BJ (cell line): ENCODE measurements around the gene DESI1. TPM values are rescaled to one million over a fixed set of nuclear protein-coding genes. Genes with fewer than 3 reads are reported as not detected.

Experiments used
- CTCF ChIA-PET: fragments of 350-600 bp; formaldehyde crosslinking; extraction: SDS; loops from one replicate; lab custom pipeline; 2021; ENCODE audit warnings: antibody characterized with exemption, inconsistent platforms; lab: Yijun Ruan, JAX
- POLR2A ChIA-PET: fragments of 300-600 bp; sonication (Branson Sonifier 250); formaldehyde crosslinking; extraction: SDS; loops from one replicate; lab custom pipeline; 2021; ENCODE audit warnings: antibody characterized with exemption; lab: Charles Lee
- DNase-seq: peaks from one replicate; pipeline ENCODE4 v3.0.0-alpha.2; 2011; ENCODE audit warnings: low read depth
- H3K27me3 ChIP-seq: 2 replicates; pipeline ENCODE4 v1.6.0; 2011; ENCODE audit warnings: low read length; ENCODE audit not compliant: control insufficient read depth, insufficient read depth
- H3K36me3 ChIP-seq: 2 replicates; pipeline ENCODE4 v1.5.1; 2011; ENCODE audit warnings: low read length; ENCODE audit not compliant: control insufficient read depth, insufficient read depth
- H3K4me3 ChIP-seq: 2 replicates; pipeline ENCODE4 v1.5.1; 2011; ENCODE audit warnings: low read depth, mild to moderate bottlenecking, control low read depth, low read length
- polyA plus RNA-seq: library from polyadenylated mRNA; depleted of rRNA; stranded (reverse); fragments of >200 nt; gene quantifications from 2 replicates; pipeline ENCODE4 v1.2.3, GENCODE V29; 2011
- TF ChIP-seq, protein P1 (sequence below): IDR thresholded peaks from 2 replicates; pipeline ENCODE4 v1.5.1; 2011; ENCODE audit warnings: low read depth, mild to moderate bottlenecking, control low read depth, inconsistent platforms, low read length, moderate library complexity; ENCODE audit not compliant: insufficient read depth

Gene DESI1
- polyA plus RNA-seq, 1 experiment, result 35.7 TPM

DNA sequence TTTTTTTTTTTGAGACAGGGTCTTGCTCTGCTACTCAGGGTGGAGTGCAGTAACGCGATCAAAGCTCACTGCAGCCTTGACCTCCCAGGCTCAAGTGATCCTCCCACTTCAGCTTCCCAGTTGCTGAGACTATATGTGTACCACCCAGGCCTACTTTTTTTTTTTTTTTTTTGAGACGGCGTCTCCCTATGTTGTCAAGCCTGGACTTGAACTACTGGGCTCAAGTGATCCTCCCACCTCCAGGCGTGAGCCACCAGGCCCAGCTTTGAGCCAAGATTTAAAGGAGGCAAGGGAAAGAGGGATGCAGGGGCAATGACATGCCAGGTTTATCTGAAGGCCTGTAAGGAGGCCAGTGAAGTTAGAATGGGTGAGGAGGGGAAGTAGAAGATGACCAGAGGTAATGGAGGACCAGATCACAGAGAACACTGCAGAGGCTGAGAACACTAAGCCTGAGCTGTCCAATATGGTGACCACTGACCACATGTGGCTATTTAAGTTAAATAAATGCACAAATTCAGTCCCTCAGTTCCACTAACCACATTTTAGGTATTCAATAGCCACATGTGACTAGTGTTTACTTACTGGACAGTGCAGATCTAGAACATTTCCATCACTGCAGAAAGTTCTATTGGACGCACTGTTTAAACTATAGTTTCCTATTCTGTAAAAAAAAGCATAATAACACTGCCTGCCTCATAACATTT lies 8.1 kb downstream of the DESI1 start:
- CTCF ChIA-PET, result interaction anchor here (1.0 to 2.8 kb wide), 2 partner anchors 15 to 69 kb away, joined by 3 to 10 read pairs; no protein-coding TSS in a partner anchor

DNA sequence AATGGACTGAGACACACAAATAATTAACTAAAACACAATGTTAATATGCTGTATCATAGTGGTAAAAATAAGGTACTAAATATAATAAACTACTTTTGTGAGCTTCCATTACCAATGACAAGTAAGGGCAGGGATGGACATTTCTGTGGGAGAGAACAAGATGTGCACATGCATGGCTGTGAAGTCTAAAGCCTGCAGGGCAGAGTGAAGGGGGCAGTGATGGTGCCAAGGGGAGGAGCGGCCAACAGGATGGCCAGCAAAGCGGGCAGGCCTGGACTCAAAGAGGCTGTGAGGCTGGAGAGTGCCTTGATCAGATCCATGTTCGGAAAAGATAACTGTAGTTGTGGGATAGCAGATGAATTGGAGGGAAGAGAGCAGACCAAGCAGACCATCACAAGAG lies 12.5 kb downstream of the DESI1 start:
- H3K36me3 ChIP-seq, result peaks cover 21% of the 10 kb centered on the region
- TF ChIP-seq, protein P1, sequence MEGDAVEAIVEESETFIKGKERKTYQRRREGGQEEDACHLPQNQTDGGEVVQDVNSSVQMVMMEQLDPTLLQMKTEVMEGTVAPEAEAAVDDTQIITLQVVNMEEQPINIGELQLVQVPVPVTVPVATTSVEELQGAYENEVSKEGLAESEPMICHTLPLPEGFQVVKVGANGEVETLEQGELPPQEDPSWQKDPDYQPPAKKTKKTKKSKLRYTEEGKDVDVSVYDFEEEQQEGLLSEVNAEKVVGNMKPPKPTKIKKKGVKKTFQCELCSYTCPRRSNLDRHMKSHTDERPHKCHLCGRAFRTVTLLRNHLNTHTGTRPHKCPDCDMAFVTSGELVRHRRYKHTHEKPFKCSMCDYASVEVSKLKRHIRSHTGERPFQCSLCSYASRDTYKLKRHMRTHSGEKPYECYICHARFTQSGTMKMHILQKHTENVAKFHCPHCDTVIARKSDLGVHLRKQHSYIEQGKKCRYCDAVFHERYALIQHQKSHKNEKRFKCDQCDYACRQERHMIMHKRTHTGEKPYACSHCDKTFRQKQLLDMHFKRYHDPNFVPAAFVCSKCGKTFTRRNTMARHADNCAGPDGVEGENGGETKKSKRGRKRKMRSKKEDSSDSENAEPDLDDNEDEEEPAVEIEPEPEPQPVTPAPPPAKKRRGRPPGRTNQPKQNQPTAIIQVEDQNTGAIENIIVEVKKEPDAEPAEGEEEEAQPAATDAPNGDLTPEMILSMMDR, result no peak
- no peaks in the 10 kb centered on the region for H3K27me3 ChIP-seq
- ChIA-PET CTCF (interaction anchor here (0.5 to 0.6 kb wide), 2 partner anchors 11 to 161 kb away, joined by 3 read pairs; no protein-coding TSS in a partner anchor), POLR2A (no interaction called here)
- no peak for DNase-seq
- no peak overlapping the region for H3K4me3 ChIP-seq

More for the DNA sequence above, 8.1 kb downstream of the DESI1 start:
- H3K4me3 ChIP-seq, result no peak overlapping the region
- TF ChIP-seq, protein P1, result no peak
- POLR2A ChIA-PET, result no interaction called here
- no peak for DNase-seq
- H3K27me3 ChIP-seq, result no peaks in the 10 kb centered on the region
- peaks cover 4% of the 10 kb centered on the region; the same call in 1 of the 2 replicates for H3K36me3 ChIP-seq

DNA sequence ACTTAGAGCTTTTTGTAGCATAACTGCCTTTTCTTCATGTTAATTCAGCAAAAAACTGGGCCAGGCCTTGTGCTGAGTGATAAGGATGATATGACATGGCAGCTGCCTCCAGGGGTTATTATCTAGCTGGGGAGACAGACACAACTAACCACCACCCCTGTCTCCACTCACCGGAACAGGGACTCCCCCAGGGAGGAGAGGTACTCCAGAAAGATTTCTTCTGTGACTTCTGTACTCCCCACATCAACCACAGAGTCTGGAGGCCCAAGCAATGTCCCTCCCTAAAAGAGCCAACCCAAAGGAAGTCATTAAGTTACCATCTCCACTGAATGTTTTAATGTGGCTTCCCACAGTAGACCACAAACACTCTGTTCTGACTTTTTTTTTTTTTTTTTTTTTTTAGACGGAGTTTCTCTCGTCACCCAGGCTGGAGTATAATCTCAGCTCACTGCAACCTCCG lies 16.9 kb downstream of the DESI1 start:
- DNase-seq, result no peak
- TF ChIP-seq, protein P1, result no peak
- Histone ChIP-seq H3K4me3 (no peak overlapping the region), H3K36me3 (peaks cover 36% of the 10 kb centered on the region), H3K27me3 (no peaks in the 10 kb centered on the region)
- ChIA-PET CTCF (no interaction called here), POLR2A (no interaction called here)

DNA sequence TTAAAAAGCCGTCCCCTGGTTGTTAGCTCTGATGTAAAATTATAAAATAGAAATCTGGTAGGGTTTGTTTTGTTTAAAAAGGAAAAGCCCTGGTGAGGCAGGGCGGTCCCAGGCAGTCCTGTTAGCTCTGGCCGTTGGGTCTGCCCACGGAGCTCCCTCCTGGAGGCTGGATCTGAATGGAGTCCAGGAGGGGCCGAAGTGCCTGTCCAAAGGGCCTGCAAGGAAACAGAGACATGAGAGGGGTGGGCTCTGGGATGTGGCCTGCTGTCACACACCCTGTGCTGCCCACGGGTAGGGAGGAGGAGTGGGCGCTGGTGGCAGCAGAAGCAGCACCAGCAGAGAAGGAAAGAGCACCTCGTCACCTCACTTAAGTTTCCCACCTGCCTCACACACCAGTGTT lies 19.9 kb downstream of the DESI1 start:
- Histone ChIP-seq H3K36me3 (peaks cover 25% of the 10 kb centered on the region), H3K4me3 (no peak overlapping the region), H3K27me3 (no peaks in the 10 kb centered on the region)
- CTCF ChIA-PET, result interaction anchor here (1.0 kb wide), 1 partner anchor 16 kb away, joined by 4 read pairs; no protein-coding TSS in a partner anchor
- DNase-seq, result no peak
- TF ChIP-seq, protein P1, result no peak
- POLR2A ChIA-PET, result no interaction called here

DNA sequence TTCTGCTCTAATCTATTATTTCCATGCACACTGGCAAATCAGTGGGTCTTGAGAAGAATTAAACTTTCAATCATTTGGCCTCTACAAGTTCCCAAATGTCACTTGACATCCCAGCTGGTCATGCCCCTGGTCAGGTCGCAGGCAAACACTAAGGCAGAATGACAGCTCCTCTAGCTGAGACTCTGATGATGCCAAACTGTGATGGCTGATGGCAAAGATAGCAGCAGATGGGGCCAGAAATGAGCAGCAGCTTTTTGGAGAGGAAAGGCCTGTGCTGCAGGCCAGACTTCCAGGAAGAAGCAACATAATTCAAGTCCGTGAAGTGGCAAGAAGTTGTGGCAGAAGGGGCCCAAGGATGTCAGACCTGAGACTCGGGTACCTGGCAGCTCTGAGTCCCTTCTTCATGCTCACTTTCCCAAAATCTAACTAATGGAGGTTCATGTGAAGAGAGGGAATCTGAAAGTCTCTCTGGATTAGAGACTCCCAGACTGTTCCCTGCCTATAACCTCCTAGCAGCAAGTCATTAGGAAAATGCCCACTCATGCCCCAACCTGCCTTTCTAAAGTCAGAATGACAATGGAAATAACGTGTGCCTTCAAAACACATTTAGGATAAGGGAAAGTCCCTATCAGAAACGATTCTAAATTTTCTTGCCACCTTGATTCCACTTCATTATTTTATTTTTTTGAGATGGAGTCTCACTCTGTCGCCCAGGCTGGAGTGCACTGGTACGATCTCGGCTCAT lies 21.8 kb downstream of the DESI1 start:
- Histone ChIP-seq H3K4me3 (no peak overlapping the region), H3K27me3 (no peaks in the 10 kb centered on the region), H3K36me3 (peaks cover 17% of the 10 kb centered on the region)
- ChIA-PET CTCF (interaction anchor here (0.6 to 3.6 kb wide), 10 partner anchors 17 to 198 kb away, joined by 3 to 55 read pairs (median 16); partner anchors contain the start of genes CSDC2 and POLR3H), POLR2A (interaction anchor here (0.6 kb wide), 1 partner anchor 9 kb away, joined by 12 read pairs; the partner anchor contains the start of gene PMM1)
- DNase-seq, result no peak
- TF ChIP-seq, protein P1, result no peak
